H9 (cell line): ENCODE results near the gene CTXN1. TPM values are rescaled to one million over a fixed set of nuclear protein-coding genes. Genes with fewer than 3 reads are reported as not detected.

Experiments used
- DNase-seq: peaks from one replicate; pipeline ENCODE4 v3.0.0-alpha.2; 2017
- H2AFZ ChIP-seq: one replicate; pipeline ENCODE4 v1.6.1; 2013; ENCODE audit warnings: mild to moderate bottlenecking, low read length, control low read depth, moderate library complexity
- H2AK5ac ChIP-seq: 2 replicates; pipeline ENCODE4 v1.6.1; 2013; ENCODE audit warnings: low read length, control low read depth, mixed read lengths; ENCODE audit not compliant: insufficient read length
- H2BK120ac ChIP-seq: one replicate; pipeline ENCODE4 v1.6.1; 2013; ENCODE audit warnings: low read depth, mild to moderate bottlenecking, low read length, control low read depth, inconsistent platforms; ENCODE audit not compliant: poor library complexity, severe bottlenecking
- H2BK12ac ChIP-seq: 2 replicates; pipeline ENCODE4 v1.6.1; 2013; ENCODE audit warnings: low read length, control low read depth, mixed read lengths, low read depth; ENCODE audit not compliant: insufficient read length
- H2BK15ac ChIP-seq: 2 replicates; pipeline ENCODE4 v1.6.1; 2013; ENCODE audit warnings: low read depth, low read length, control low read depth
- H2BK20ac ChIP-seq: one replicate; pipeline ENCODE4 v1.6.1; 2013; ENCODE audit warnings: low read depth, mild to moderate bottlenecking, low read length, control low read depth, inconsistent platforms; ENCODE audit not compliant: poor library complexity, severe bottlenecking
- H2BK5ac ChIP-seq: 2 replicates; pipeline ENCODE4 v1.6.1; 2013; ENCODE audit warnings: low read length, control low read depth, mixed read lengths; ENCODE audit not compliant: insufficient read length
- H3K14ac ChIP-seq: 2 replicates; pipeline ENCODE4 v1.6.1; 2013; ENCODE audit warnings: low read length, control low read depth; ENCODE audit not compliant: insufficient read depth
- H3K18ac ChIP-seq: 2 replicates; pipeline ENCODE4 v1.6.1; 2013; ENCODE audit warnings: low read depth, mild to moderate bottlenecking, mixed read lengths, low read length, control low read depth; ENCODE audit not compliant: insufficient read length
- H3K23ac ChIP-seq: 2 replicates; pipeline ENCODE4 v1.6.1; 2013; ENCODE audit warnings: low read length, control low read depth, mixed read lengths, low read depth; ENCODE audit not compliant: insufficient read length
- H3K23me2 ChIP-seq: 2 replicates; pipeline ENCODE4 v1.6.1; 2013; ENCODE audit warnings: low read depth, mild to moderate bottlenecking, mixed read lengths, low read length, control low read depth; ENCODE audit not compliant: insufficient read length, poor library complexity, severe bottlenecking
- H3K27ac ChIP-seq: 2 replicates; pipeline ENCODE4 v1.5.1; 2013; ENCODE audit warnings: low read length, control low read depth, mixed read lengths, low read depth; ENCODE audit not compliant: insufficient read length
- H3K27me3 ChIP-seq: 2 replicates; pipeline ENCODE4 v1.6.1; 2013; ENCODE audit warnings: low read length, control low read depth, inconsistent platforms; ENCODE audit not compliant: insufficient read depth
- H3K4ac ChIP-seq: 2 replicates; pipeline ENCODE4 v1.6.1; 2013; ENCODE audit warnings: low read depth, mild to moderate bottlenecking, control low read depth, inconsistent platforms, low read length, moderate library complexity
- H3K4me1 ChIP-seq: 2 replicates; pipeline ENCODE4 v1.6.1; 2013; ENCODE audit warnings: low read length, control low read depth, inconsistent platforms; ENCODE audit not compliant: insufficient read depth
- H3K4me2 ChIP-seq: 2 replicates; pipeline ENCODE4 v1.6.1; 2013; ENCODE audit warnings: low read length, control low read depth, mixed read lengths; ENCODE audit not compliant: insufficient read length, insufficient read depth
- H3K56ac ChIP-seq: 2 replicates; pipeline ENCODE4 v1.6.1; 2013; ENCODE audit warnings: low read depth, mild to moderate bottlenecking, mixed read lengths, low read length, control low read depth; ENCODE audit not compliant: insufficient read length
- H3K79me1 ChIP-seq: 2 replicates; pipeline ENCODE4 v1.6.1; 2013; ENCODE audit warnings: low read depth, mild to moderate bottlenecking, moderate library complexity, low read length, control low read depth, inconsistent platforms; ENCODE audit not compliant: insufficient read depth, poor library complexity, severe bottlenecking
- H3K79me2 ChIP-seq: 2 replicates; pipeline ENCODE4 v1.6.1; 2013; ENCODE audit warnings: low read length, control low read depth, inconsistent platforms; ENCODE audit not compliant: insufficient read depth
- H3K9ac ChIP-seq: 2 replicates; pipeline ENCODE4 v1.6.1; 2013; ENCODE audit warnings: low read length, control low read depth, mixed read lengths; ENCODE audit not compliant: insufficient read length; ENCODE audit errors: extremely low read depth
- H3K9me3 ChIP-seq: one replicate; pipeline ENCODE4 v1.6.1; 2013; ENCODE audit warnings: low read depth, low read length, inconsistent platforms; ENCODE audit not compliant: control insufficient read depth
- H3T11ph ChIP-seq: one replicate; pipeline ENCODE4 v1.6.1; 2013; ENCODE audit warnings: mild to moderate bottlenecking, low read length, control low read depth, inconsistent platforms
- H4K20me1 ChIP-seq: one replicate; pipeline ENCODE4 v1.6.1; 2013; ENCODE audit not compliant: control insufficient read depth, insufficient read length, insufficient read depth
- H4K5ac ChIP-seq: 2 replicates; pipeline ENCODE4 v1.6.1; 2013; ENCODE audit warnings: low read depth, mild to moderate bottlenecking, mixed read lengths, low read length, control low read depth; ENCODE audit not compliant: insufficient read length
- H4K8ac ChIP-seq: replicated peaks from 2 replicates; pipeline ENCODE4 v1.6.1; 2013; ENCODE audit warnings: low read length, control low read depth, mixed read lengths, low read depth; ENCODE audit not compliant: insufficient read length
- H4K91ac ChIP-seq: 2 replicates; pipeline ENCODE4 v1.6.1; 2013; ENCODE audit warnings: low read depth, mild to moderate bottlenecking, moderate library complexity, mixed read lengths, low read length, control low read depth; ENCODE audit not compliant: insufficient read length
- H3K27ac Mint-ChIP-seq, 3 experiments: 2 replicates in 2 of 3; 3 replicates in 1 of 3; pipeline ENCODE4 v1.8.0; 2020 to 2021; ENCODE audit warnings: mixed read lengths in 3 of 3, mild to moderate bottlenecking in 1 of 3, moderate library complexity in 1 of 3
- H3K27me3 Mint-ChIP-seq: 2 replicates; pipeline ENCODE4 v1.8.0; 2021; ENCODE audit warnings: low read depth, mild to moderate bottlenecking, moderate library complexity, mixed read lengths
- H3K36me3 Mint-ChIP-seq, 3 experiments: 2 replicates in 2 of 3; 3 replicates in 1 of 3; pipeline ENCODE4 v1.8.0; 2020 to 2021; ENCODE audit warnings: low read depth in 3 of 3, mixed read lengths in 3 of 3; ENCODE audit not compliant: insufficient read depth in 1 of 3
- H3K4me1 Mint-ChIP-seq, 2 experiments: 2 replicates each; pipeline ENCODE4 v1.8.0; 2020; ENCODE audit warnings: mixed read lengths in 2 of 2
- H3K4me3 Mint-ChIP-seq, 2 experiments: 2 replicates in 1 of 2; 3 replicates in 1 of 2; pipeline ENCODE4 v1.8.0; 2020 to 2021; ENCODE audit warnings: mild to moderate bottlenecking in 2 of 2, mixed read lengths in 2 of 2, moderate library complexity in 1 of 2
- H3K9me3 Mint-ChIP-seq, 2 experiments: 2 replicates in 1 of 2; 3 replicates in 1 of 2; pipeline ENCODE4 v1.8.0; 2020; ENCODE audit warnings: mild to moderate bottlenecking in 2 of 2, mixed read lengths in 2 of 2, moderate library complexity in 1 of 2
- CTCF ChIP-seq: fragments of 200-600 bp; sonication (generic); conservative IDR thresholded peaks from 3 replicates; pipeline ENCODE4 v1.8.0; 2021; ENCODE audit warnings: antibody characterized with exemption, mild to moderate bottlenecking
- WGBS: extraction: QIAGEN DNeasy Blood & Tissue Kit; methylation state at CpG from one replicate; pipeline ENCODE4 v1.1.7; 2013; ENCODE audit warnings: missing lambda C conversion rate, low lambda C conversion rate, mixed read lengths; ENCODE audit not compliant: insufficient read length; ENCODE audit errors: extremely low coverage; 5-methylcytosine and 5-hydroxymethylcytosine counted together
- total RNA-seq: library from RNA; stranded (reverse); gene quantifications from 2 replicates; pipeline ENCODE4 v1.2.1, GENCODE V29; 2021

CTXN1 gene
- total RNA-seq, 1 experiment from 2014 or later: 22.7 TPM

- TF ChIP-seq CTCF: no peak
- Histone ChIP-seq H3K27ac (no peak overlapping the region), H4K20me1 (no peaks in the 10 kb centered on the region), H3K79me2 (no peaks in the 10 kb centered on the region), H2BK5ac (no peak overlapping the region), H2BK15ac (no peak overlapping the region), H3K4me1 (no peaks in the 10 kb centered on the region), H3K56ac (no peak overlapping the region), H2AK5ac (no peak overlapping the region), H3K14ac (no peak overlapping the region), H2AFZ (no peak overlapping the region), H4K5ac (no peak overlapping the region), H3K9me3 (no peaks in the 10 kb centered on the region), H3K27me3 (no peaks in the 10 kb centered on the region), H3T11ph (no peak overlapping the region), H3K23me2 (no peaks in the 10 kb centered on the region), H4K91ac (no peak overlapping the region), H2BK12ac (no peak overlapping the region), H2BK20ac (no peak overlapping the region), H2BK120ac (no peak overlapping the region), H3K4ac (no peak overlapping the region), H3K9ac (no peak overlapping the region), H4K8ac (no peak overlapping the region), H3K4me2 (no peak overlapping the region), H3K79me1 (no peaks in the 10 kb centered on the region), H3K23ac (no peak overlapping the region), H3K18ac (no peak overlapping the region)
- Mint-ChIP-seq H3K9me3 (no peaks in the 10 kb centered on the region), H3K27ac (peak overlapping the region in 2 of 3 experiments; percentile 55 to 90; a peak in 3 of 7 replicates), H3K4me3 (no peak overlapping the region), H3K36me3 (peaks cover 31 to 76% (median 60%) of the 10 kb centered on the region in 3 experiments), H3K27me3 (no peaks in the 10 kb centered on the region), H3K4me1 (peaks cover 17 to 23% of the 10 kb centered on the region in 2 experiments)
- no peak for DNase-seq
- no CpG with 5 or more reads among the region's 35 CpGs for WGBS
These were observed 45.9 kb upstream of the CTXN1 start for GRCh38 chr19:7971553-7972520.
